C4-2B (cell line): ENCODE data around the gene RNF144A.

ENCODE experiments used
- ZFX ChIP-seq: fragments of 450-650 bp; IDR thresholded peaks from 2 replicates; pipeline ENCODE4 v1.6.1; 2017
- TF ChIP-seq, protein P1 (sequence below): fragments of 450-650 bp; conservative IDR thresholded peaks from 2 replicates; pipeline ENCODE4 v1.5.1; 2017; ENCODE audit warnings: mild to moderate bottlenecking

DNA sequence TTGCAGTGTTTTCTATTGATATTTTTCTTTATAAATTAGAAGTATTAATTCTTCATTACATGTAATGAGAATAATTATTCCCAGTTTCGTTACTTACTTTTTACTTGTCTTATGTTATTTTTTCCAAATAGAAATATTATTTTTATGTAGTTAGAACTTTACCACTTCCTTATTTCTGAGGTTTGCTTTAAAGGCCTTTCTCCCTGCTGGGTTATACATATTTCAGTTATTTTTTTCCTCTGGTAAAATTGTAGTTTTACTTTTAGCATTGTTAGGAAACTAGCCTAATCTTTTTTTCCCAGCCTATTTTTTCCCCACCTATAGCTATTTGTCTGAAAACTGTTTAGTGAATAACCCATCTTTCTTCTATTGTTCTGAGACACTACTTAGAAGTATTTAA, 17.1 kb downstream of the RNF144A start:
- TF ChIP-seq, protein P1, sequence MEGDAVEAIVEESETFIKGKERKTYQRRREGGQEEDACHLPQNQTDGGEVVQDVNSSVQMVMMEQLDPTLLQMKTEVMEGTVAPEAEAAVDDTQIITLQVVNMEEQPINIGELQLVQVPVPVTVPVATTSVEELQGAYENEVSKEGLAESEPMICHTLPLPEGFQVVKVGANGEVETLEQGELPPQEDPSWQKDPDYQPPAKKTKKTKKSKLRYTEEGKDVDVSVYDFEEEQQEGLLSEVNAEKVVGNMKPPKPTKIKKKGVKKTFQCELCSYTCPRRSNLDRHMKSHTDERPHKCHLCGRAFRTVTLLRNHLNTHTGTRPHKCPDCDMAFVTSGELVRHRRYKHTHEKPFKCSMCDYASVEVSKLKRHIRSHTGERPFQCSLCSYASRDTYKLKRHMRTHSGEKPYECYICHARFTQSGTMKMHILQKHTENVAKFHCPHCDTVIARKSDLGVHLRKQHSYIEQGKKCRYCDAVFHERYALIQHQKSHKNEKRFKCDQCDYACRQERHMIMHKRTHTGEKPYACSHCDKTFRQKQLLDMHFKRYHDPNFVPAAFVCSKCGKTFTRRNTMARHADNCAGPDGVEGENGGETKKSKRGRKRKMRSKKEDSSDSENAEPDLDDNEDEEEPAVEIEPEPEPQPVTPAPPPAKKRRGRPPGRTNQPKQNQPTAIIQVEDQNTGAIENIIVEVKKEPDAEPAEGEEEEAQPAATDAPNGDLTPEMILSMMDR: no peak
- TF ChIP-seq ZFX: no peak
